Adrenal gland (tissue), 5 donors: ENCODE data around the gene ADORA2A.

Experiments used
- POLR2A ChIP-seq, 2 donors: fragments of 450-650 bp; IDR thresholded peaks; one replicate each; pipeline ENCODE4 v1.6.1; 2017; ENCODE audit warnings: antibody characterized with exemption in 2 of 2, mild to moderate bottlenecking in 2 of 2, moderate library complexity in 1 of 2
- TF ChIP-seq, protein P1 (sequence below), 6 experiments: fragments of 450-650 bp in 4 of 6; fragments of 200-600 bp in 2 of 6; sonication (generic) in 1 of 6; IDR thresholded peaks; 1 replicate in 5 of 6; 2 replicates in 1 of 6; pipeline versions ENCODE4 v1.5.1 to v1.8.0; 2016 to 2021; ENCODE audit warnings: antibody characterized with exemption in 6 of 6, mild to moderate bottlenecking in 2 of 6, moderate library complexity in 1 of 6
- donor health status: DM: no; HTN: no; CAD: no.

GRCh38 chr22:24434471-24435322, 7.3 kb downstream of the ADORA2A start:
- TF ChIP-seq, protein P1, sequence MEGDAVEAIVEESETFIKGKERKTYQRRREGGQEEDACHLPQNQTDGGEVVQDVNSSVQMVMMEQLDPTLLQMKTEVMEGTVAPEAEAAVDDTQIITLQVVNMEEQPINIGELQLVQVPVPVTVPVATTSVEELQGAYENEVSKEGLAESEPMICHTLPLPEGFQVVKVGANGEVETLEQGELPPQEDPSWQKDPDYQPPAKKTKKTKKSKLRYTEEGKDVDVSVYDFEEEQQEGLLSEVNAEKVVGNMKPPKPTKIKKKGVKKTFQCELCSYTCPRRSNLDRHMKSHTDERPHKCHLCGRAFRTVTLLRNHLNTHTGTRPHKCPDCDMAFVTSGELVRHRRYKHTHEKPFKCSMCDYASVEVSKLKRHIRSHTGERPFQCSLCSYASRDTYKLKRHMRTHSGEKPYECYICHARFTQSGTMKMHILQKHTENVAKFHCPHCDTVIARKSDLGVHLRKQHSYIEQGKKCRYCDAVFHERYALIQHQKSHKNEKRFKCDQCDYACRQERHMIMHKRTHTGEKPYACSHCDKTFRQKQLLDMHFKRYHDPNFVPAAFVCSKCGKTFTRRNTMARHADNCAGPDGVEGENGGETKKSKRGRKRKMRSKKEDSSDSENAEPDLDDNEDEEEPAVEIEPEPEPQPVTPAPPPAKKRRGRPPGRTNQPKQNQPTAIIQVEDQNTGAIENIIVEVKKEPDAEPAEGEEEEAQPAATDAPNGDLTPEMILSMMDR (IDR thresholded peaks at IDR 0.05), result no peak
- TF ChIP-seq POLR2A (IDR thresholded peaks at IDR 0.05), result no peak
